Activated CD4-positive, alpha-beta T cell treated with anti-CD3 and anti-CD28 coated beads for 24 hours (primary cell): ENCODE data around the gene AFF3.
"Not testable (repeated sequence)": the region's sequence is repeated elsewhere in the genome, so short reads cannot be mapped to it uniquely, and the experiment has no call there.

Experiments
- DNase-seq, 2 donors: peaks; one replicate each; pipeline ENCODE4 v3.0.0-alpha.2; 2020; ENCODE audit warnings: low read depth in 2 of 2

Gene AFF3

DNA sequence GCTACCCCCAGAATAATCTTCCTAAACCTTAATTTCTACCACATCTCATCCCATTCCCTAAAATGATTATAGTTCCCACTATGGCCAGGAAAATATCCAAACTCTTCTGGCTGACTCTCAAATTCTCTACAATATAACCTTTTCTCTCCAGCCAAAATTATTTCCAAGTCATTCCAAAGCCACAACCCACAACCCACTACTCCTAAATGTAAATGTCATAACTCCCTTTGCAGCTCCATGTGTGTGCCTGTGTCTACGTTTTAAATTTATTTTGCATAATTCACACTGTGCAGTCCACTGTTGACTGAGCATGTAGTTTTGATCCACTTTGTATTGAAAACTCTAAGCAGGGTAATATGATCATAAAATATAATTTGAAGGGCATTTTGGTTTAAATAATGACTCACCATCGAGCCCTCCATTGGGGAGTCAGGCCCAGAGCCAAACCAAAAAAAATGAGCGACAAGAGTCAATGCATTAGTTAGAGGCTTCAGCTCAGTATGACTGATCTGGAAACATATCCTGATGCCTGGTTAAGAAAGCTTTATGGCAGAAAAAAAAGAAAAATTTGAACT lies 171.0 kb downstream of the AFF3 start:
- DNase-seq, result no peak

GRCh38 chr2:99970292-99970868 lies 172.0 kb downstream of the AFF3 start:
- no peak for DNase-seq

DNA sequence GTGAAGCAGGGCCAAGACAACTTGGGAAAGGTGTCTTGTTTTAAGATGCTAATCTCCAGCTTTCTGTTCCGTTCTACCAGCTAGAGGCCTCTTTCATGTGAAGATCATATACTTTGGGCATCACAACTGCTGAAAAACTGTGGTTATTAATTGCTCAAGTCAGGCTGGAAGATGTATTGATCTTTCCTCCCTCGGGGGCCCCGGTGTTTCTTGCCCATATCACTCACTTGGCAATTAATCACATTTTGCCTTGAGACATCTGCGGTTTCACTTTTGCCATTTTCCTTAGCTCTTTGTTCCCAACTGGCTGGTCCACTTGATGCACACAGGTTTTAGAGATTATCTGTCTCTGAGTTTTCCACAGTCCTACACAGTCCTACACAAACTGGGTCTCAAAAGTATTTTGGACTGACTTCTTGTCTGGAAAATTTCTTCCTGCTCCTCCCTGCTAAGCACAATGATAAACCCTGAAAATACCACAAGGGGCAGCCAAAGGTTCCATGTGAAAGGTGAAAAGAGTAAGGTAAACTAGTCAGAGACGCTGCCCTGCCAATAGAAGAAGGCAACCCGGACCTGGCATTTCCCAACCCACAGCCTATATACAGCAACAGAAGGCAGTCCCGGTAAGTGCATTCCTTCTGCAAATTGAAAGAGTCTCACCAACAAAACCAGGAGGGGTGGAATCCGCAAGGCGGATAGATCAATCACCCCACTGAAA lies 181.0 kb downstream of the AFF3 start:
- DNase-seq, result no peak

GRCh38 chr2:99960790-99961189 lies 181.6 kb downstream of the AFF3 start:
- DNase-seq, result no peak

GRCh38 chr2:99960291-99960690 lies 182.1 kb downstream of the AFF3 start:
- no peak for DNase-seq

DNA sequence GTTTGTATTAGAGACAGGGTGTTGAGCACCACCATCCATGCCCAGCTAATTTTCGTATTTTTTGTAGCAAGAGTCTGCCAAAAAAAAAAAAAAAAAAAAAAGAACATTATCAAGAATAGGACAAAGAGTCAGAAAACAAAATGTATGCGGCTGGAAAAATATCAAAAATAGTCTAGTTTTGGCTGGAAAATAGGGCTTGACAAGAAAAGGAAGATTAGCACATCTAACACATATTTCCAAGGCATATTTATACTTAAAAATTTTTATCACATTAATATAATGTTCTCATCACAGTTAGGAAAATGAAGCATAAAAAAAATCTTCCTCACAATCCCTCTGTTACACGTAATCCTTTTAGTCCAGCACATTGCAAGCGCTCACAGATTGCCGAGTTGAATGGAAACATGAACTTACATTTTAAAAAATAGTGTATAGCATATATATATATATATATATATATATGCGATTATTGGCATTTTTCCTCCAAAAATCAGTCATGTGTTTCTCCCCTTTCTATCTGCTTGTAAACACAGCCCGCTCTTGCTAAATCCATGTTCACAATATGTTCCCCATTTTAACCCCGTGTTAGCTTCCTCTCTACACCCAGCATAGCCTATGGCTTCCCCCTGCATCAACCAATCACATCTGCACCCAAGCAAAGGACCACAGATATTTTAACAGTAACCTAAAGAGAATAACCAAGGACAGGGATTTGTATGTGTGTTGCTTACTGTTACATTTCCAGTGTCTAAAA lies 183.0 kb downstream of the AFF3 start:
- no peak for DNase-seq

- no peak for DNase-seq
These were observed 184.9 kb downstream of the AFF3 start for GRCh38 chr2:99957332-99958133.

GRCh38 chr2:99956232-99957030 lies 186.0 kb downstream of the AFF3 start:
- no peak for DNase-seq

- no peak for DNase-seq
These were observed 188.6 kb downstream of the AFF3 start for GRCh38 chr2:99953750-99954149.

DNA sequence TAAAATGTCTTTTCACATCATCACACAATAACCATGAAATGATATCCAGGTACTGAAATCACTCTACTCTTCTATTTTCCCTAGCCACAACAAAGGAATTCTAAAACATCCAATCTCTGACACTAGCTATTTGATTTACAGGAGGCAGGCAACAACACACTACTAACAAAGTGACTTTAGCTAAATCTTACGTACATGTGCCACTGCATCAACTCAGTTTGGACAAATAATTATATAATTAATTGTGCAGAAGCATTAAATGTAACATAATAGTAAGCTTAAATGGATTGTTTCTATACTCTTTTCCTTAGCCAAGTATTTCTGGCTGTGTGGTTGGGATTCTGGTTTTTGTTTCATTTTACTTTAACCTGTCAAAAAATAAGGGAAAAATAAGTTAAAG lies 192.4 kb downstream of the AFF3 start:
- no peak for DNase-seq

DNA sequence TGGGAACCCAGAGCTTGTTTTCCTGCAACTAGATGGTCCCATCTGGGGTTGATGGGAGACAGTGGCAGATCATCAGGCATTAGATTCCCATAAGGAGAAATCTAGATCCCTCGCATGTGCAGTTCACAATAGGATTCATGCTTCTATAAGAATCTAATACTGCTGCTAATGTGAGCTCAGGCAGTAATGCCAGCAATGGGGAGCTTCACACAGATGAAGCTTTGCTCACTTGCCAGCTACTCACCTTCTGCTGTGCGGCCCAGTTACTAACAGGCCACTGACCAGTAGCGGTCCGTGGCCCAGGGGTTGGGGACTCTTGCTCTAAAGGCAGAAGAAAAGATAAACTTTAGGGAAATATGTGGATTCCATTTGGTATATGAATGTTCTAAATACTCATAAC lies 192.9 kb downstream of the AFF3 start:
- no peak for DNase-seq

- no peak for DNase-seq
These were observed 194.4 kb downstream of the AFF3 start for GRCh38 chr2:99948010-99948409.

DNA sequence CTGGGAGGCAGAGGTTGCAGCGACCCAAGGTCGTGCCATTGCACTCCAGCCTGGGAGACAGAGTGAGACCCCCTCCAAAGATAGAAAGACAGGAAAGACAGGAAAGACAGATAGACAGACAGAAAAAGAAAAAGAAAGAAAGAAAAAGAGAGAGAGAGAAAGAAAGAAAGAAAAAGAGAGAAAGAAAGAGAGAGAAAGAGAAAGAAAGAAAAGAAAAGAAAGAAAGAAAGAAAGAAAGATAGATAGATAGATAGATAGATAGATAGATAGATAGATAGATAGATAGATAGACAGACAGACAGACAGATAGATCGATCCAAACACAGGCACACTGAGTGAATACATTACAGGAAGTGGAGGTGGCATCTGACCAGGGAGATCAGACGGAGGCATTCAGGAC lies 195.0 kb downstream of the AFF3 start:
- DNase-seq, result not testable (repeated sequence)

GRCh38 chr2:99944019-99944418 lies 198.4 kb downstream of the AFF3 start:
- no peak for DNase-seq

GRCh38 chr2:99942561-99943347 lies 199.6 kb downstream of the AFF3 start:
- DNase-seq, result no peak

DNA sequence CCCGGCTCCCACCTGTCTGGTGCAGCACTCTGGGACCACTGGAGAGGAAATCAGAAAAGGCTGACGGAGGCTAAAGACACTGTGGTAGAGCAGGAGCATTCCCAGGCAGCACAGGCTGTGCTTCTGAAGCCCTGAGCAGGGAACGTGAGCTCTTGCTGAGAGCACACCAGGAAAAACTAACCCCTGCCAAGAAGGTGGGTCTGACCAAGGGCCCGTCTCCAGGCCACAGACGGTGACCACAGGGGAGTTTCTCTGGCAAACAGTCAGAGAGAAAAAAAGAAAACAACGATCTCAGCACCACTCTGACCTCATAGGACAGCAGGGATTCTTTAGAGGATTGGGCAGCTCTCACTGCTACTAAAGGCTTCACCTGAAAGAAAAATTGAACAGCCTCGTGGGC lies 201.4 kb downstream of the AFF3 start:
- no peak for DNase-seq

DNA sequence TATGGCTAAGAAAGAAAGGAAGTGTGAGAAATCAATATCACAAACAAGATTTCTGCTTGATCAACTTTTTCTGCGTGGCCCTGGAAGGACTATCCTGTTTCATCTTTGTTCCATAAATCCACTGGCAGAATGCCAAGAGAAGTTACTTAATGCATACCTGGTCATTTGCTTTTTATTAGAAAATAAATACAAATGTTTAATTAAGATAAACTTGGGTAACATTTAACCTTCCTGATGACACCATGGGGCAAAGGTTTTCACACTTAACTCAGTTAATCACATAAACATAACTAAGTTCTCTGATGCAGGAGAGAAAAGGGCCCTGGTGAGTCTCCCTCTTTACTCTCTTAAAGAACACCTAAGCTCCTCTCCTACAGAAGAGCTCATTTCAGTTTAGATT lies 203.3 kb downstream of the AFF3 start:
- no peak for DNase-seq

DNA sequence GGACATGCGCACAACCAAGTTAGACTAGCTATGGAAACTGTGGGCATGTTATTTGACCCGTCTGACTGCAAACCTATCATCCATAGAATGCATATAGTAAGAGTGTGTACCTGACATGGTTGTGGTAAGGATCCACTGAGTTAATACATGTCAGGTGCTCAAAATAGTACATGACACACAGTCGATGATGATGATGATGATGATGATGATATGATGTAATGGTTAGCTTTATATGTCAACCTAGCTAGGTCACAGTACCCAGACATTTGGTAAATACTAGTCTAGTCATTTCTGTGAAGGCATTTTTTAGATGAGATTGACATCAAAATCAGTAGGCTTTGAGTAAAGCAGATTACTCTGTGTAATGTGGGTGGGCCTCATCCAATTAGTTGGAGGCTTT lies 204.1 kb downstream of the AFF3 start:
- no peak for DNase-seq

DNA sequence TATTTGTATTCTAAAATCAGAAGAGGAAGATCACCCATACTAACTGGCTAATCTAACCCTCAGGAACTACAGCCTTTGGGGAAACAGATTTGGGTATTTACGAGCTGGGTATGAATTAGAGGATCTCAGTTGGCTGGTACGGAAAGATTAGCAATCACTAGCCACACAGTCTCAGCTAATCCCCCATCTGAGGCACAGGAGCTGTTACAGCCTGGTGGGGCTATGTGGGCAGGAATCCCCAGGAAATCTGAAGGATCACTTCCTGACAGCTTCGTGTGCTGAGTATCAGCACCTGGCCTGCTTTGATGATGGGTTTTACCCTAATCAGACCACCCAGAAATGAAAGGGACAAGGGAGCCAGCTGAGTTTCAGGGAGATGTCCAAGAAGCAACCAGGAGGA lies 206.3 kb downstream of the AFF3 start:
- DNase-seq, result no peak

GRCh38 chr2:99935662-99936061 lies 206.7 kb downstream of the AFF3 start:
- DNase-seq, result no peak
